Measurements from ENCODE around the gene GPR45. TPM values are rescaled to one million over a fixed set of nuclear protein-coding genes. Genes with fewer than 3 reads are reported as not detected.

The GPR45 gene
- total RNA-seq, 1 experiment from 2014 or later: not detected

DNA sequence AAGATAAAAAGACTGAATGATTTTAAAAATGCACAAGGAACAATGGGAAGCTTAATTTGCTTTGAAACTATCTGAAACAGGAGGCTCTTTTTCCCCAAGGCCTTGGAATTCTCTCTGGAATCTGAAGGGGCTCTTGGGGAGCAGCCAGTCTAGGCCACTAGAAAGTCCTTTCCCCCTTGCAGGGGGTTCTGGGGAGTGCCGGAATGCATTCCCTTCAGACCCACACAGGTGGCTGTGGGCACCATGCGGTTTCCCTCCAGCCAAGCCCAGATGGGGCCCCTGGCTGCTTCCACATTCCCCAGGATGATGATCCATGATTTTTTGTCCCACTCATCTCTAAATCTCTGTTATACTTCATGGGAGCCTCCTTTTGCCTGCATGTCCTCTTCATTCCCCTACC lies 10.7 kb downstream of the GPR45 start:
- no peak for DNase-seq (ENCODE audit: extremely low read depth, low read depth)

DNA sequence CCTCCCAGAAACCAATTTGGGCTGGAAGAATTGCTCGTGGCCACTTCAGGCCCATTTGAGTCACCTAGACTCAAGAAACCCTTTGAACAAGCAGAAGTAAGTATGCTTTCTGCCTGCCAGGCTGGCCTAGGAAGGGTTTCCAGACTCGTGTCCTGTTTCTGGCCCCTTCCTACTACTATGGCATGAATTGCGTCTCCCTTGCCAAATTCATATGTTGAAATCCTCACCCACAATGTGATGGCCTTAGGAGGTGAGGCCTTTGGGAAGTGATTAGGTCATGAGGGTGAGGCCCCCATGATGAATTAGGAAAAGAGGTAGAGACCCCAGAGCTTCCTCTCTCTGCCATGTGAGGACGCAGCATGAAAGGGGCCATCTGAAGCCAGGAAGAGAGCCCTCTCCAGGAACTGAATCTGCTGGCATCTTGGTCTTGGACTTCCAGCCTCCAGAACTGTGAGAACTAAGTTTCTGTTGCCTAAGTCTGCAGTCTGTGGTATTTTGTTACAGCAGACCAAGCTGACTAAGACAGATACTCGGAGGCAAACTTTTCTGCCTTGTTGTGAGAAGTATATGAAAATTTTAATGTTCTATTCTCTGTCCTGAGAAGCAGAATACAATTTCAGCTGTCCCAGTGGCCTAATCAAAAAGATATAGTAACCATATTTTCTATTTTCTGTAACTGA lies 13.1 kb downstream of the GPR45 start:
- DNase-seq (ENCODE audit: extremely low read depth, low read depth): no peak

DNA sequence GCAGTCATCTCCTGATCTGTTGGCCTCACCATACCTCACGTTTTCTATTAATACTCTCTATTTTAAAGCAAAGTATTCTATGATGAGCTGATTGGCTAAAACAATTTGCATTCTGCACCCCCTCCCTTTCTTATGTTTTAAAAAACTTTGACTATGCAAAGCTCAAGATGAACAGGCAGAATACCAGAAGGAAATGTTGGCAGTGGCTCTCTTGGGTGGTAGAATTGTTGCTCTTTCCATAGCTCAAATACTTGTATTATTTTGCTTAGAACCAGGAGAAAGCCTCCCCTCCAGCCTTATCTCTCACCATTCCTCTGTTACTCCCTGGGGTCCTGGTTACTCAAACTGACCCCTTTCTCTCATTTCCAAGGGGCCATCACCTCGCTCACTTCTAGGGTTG lies 14.4 kb downstream of the GPR45 start:
- no peak for DNase-seq (ENCODE audit: extremely low read depth, low read depth)

DNA sequence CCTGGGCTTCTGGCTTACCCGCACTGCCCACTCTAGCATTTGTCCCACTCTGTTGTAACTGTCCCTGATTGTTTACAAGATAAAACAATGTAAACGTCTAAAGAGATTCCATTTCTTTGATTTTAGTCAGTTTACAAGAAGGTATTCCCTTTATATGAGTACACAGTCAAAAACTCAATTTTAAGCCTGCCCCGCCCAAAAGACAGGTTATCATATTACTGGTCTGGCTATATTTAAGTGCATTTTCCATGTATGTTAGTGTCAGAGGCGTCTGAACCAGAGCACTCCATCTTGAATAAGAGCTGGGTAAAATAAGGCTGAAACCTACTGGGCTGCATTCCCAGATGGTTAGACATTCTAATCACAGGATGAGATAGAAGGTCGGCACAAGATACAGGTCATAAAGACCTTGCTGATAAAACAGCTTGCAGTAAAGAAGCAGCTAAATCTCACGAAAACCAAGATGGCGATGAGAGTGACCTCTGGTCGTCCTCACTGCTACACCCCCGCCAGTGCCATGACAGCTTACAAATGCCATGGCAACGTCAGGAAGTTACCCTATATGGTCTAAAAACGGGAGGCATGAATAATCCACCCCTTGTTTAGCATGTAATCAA lies 15.0 kb downstream of the GPR45 start:
- DNase-seq (ENCODE audit: extremely low read depth, low read depth): no peak

DNA sequence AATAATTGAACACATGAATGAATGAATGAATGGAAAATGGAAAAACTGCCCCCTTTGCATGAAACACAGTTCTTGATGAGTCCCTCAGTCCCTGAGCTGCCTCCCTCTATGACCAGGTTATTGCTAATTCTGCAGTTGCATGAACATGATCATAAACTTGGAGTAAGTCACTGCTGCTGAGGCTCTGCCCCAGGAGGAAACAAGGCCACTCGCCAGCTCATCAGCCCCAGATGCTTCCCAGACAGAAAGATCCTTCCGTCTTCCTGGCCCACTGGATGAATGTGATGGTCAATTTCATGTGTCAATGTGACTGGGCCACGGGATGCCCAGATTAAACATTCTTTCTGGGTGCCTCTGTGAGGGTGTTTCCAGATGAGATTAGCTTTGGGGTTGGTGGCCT lies 16.4 kb downstream of the GPR45 start:
- DNase-seq (ENCODE audit: extremely low read depth, low read depth): no peak

DNA sequence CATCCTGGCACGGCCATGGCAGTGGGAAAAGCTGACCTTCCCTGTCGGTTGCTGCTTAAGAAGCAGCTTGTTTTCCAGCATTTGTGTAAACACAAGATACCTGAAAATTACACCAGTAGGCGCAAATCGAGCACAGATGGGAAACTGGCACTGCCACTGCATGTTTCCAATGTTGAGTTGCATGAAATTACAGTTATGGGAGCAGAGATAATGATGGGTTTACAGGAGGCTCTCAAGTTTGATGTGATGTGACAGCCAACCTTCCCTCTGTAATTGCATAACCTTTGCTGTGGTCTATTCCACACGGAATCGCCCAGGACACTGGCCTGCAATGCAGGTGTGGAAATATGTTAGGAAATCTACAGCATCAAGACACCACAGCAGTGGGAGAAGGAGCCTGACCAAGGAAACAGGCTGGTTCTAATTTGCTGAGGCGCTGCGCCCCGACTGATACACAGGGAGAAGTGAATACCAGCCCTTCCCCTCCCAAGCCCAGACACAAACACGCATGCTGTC lies 17.4 kb downstream of the GPR45 start:
- DNase-seq (ENCODE audit: extremely low read depth, low read depth): no peak

DNA sequence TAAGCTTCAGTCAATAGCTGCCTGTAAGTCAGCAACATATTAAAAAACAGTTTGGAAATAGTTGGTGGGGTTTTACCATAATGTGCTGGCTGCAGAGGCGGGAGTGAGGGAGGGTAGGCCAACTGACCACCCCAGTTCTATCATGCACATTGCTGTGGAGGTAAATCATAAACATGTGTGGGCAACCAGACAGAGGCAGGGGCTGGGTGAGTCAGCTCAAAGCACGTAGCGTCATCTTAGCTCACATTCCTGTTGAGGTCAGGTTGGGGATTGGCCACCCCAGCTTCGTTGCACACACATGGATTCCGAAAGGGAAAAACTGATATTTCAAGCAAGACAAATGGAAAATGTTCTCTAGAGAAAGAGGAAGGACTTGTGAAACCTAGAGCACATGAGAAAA lies 19.5 kb downstream of the GPR45 start:
- DNase-seq (ENCODE audit: extremely low read depth, low read depth): no peak

DNA sequence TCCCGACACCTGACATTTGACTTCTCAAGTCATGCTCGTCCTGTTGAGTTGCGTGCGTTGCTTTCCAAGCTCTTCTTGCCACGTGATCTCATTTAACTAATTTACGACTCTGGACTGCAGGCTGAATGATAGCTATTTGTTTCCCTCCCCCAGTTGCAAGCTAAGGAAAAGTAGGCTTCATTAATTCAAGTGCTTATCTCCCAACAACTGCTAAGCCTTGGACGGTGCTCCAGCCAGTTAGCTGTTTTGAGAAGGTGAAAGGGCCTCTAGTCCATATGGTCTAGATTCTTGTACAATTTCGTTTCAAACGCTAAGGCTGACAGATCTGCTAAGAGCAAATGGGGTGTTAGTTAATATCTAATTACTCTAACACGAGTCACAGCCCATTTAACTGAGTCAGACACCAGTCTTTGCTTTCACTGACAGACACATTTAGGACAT lies 21.1 kb downstream of the GPR45 start:
- DNase-seq (ENCODE audit: extremely low read depth, low read depth): no peak

DNA sequence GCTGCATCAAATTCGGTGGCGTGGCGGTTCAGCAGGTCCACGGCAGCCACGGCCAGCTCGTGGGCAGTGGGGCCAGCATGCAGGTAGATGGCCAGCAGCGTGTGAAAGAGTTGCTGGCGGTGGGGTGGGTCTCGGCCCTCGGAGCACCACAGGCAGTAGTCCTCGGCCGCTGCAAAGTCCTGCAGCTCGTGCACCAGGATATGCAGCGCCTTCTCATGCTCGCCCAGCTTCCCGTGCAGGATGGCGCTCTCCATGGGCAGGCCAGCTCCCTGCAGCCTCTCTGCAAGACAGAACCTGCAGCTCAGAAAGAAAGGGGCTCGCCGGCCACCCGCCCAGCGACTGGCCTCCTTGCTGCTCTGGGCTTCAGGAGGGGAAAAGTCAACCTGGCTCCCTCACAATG lies 27.9 kb downstream of the GPR45 start:
- DNase-seq (ENCODE audit: extremely low read depth, low read depth): no peak

DNA sequence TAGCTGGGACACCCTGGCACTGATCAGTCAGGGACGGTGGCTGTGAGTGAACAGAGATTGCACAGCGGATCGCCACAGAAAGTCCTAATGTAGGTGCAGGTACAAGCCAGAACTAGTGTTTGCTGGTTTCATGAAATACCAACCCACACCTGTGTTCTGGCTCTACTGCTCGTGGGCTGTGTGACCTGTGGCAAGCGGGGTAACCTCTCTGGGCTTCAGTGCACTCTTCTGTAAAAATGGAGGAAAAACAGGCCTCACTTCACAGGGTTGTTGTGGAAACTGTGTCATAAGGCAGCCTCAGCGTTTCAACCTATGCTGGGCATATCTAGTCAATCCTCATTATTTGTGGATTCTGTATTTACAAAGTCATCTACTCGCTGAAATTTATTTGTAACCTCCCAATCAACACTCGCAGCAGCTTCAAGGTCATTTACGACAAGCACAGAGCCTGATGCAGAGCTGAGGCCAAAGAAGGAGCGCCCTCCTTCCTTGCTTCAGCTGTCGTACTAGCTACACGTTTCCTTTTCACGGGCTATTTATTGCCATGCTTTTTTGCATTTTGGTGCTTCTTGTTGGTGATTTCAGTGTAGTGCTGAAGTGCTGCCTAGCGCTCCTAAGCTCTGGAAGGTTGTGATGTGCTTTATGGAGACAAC lies 30.0 kb downstream of the GPR45 start:
- no peak for DNase-seq (ENCODE audit: extremely low read depth, low read depth)

DNA sequence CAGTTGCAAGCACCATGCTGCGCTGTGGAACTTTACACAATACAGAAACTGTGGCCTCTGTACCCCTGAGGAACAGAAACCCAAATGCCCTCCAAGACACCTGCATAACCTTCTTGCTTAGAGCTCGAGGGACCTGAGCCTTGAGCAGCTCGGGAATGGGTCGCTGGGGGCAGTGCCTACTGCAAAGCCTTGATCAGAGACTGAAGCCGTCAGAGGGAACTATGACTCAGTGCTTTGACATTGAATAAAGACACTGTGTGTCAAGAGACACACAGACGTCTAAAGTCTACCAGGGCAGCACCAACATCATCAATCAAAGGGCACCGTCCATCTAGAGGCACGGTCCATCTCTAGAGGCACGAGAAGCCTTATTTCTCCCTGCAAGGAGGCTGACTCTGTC lies 30.6 kb downstream of the GPR45 start:
- DNase-seq (ENCODE audit: extremely low read depth, low read depth): no peak

DNA sequence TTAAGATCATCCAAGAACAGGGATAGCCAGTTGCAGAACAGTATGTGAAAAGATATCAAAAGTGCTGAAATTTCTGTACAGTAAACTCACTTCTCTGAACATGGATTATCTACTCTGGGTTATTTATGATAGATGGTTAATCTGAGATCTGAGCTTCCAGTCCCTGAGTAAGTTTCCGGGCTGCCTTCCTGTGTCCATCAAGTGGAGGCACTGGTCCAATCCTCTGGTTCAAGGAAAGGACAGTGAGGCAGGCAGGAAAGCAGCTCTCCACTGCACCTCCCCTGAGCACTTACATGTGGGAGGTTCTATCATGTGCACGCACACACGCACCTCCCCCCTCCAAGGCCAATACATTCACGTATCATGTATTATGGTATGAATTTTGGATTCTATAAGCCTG lies 32.5 kb downstream of the GPR45 start:
- DNase-seq (ENCODE audit: extremely low read depth, low read depth): no peak

DNA sequence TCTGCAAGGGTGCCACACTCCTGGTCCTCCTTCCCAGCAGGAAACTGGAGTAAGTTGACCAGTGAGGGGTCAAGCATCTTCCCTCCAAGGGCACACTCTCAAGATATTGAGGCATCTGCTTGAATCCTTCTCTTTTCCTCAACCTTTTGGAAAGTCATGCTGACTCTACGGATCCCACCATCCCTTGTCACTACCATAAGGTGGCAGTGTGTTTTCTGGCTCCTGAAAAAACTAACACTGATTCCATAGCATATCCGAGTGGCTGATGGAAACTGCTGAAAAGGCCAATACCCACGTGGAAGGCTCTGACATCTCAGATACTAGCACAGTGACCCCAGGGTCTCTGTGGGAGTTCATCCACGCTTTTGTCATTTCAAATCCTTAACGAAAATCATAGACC lies 37.1 kb downstream of the GPR45 start:
- DNase-seq (ENCODE audit: extremely low read depth, low read depth): no peak

DNA sequence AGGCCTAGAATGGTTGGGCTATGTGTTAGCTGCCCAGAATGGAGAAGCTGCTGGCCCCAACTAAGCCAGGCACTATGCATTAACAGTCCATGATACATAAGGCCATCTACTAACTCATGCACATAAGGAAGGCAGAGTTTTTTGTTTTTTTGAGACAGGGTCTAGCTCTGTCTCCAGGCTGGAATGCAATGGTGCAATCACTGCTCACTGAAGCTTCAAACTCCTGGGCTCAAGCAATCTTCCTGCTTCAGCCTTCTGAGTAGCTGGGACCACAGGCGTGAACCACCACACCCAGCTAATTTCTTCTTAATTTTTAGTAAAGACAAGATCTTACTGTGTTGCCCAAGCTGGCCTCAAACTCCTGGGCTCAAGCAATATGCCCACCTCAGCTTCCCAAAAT lies 37.6 kb downstream of the GPR45 start:
- DNase-seq (ENCODE audit: extremely low read depth, low read depth): no peak

DNA sequence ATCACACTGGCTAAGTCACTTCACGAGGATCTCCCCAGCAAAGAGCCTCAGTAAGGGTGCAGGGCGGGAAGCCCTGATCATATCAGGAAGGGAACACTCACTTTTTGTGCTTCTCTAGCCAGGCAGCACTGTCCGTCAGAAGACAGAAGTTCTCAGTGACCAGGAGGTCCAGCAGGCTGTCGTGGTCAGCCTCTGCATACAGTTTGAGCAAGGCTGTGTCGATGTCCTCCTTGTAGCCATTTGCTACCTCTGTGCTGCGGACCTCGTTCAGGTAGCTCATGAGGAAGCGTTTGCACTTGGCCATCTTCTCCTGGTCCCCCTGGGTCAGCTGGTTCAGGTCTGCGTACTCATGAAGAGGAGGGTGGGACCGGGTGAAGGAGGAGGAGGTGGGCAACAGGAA lies 38.7 kb downstream of the GPR45 start:
- DNase-seq (ENCODE audit: extremely low read depth, low read depth): no peak

DNA sequence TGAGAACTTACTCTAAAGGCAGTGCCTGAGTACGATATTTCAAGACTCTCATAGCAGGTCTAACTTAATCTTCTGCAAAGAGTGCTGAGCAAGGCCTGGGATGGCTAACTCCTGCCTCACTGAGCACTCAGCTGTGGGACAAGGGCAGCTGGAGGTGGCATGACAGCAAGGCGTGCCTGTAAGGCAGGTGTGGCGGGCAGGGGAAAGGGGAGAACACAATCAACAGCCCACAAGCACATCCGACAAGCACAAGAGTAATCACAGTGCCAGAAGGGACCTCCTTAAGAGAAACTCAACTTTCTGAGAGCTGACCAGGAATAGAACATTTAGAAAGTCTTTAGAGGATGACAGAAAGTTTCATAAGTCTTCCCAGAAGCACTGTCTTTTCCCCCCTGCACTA lies 42.0 kb downstream of the GPR45 start:
- DNase-seq (ENCODE audit: extremely low read depth, low read depth): no peak

DNA sequence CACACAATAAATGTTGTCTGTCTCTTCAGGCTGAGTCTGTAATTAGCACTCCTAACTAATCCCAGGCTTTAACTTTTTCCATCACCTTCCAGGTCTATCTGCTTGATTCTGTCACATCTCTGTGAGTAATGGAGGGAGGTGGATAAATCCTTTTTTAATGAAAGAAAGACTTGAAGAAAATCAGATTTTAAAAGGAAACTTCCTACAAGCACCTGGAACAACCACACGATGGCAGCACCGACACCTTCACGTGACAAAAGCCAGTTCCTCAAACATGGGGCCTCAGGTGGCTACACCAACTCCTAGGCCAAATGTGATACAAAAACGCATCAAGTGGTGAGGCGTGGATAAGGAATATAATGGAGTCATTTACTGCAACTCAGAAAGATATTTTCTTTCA lies 46.1 kb downstream of the GPR45 start:
- DNase-seq (ENCODE audit: extremely low read depth, low read depth): peak; percentile 26

DNA sequence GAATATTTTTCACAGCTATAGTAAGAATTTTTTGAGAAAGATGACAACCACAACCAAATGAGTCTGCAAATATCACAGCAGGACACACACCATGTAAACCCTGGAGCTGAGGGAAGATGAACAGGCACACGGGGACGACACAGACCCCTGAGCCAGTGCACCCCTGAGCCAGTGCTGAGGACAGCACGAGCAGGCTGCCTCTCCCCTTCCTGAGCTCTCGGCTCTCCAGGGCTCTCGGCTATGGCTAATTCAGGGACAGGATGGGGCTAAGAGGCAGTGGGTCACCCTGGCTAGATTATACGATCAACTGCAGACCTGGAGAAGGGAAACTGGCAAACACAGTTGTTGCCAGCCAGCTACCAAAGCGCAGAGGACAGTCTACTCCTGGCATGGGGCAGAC lies 46.6 kb downstream of the GPR45 start:
- no peak for DNase-seq (ENCODE audit: extremely low read depth, low read depth)

DNA sequence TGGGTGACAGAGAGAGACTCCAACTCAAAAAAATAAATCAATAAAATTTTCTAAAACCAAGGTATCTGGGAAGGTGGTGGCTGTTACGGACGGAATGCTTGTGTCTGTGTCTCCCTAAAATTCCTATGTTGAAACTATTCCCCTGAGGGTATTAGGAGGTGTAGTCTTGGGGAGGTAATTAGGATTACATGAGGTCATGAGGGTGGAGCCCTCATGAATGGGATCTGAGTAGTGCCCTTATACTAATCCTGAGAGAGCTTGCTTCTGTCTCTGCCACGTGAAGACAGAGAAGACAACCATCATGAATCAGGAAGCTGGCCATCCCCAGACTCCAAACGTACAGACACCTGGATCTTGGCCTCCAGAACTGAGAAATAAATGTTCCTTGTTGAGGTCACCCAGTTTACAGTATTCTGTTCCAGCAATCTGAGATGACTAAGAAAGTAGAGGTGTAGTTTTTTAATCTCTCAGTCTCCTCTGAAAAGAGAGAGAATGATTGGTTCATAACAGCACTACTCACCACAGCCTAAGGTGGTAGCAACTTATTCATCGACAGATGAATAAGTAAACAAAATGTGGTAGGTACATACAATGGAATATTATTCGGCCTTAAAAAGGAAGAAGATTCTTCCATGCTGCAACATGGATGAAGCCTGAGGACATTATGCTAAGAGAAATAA lies 49.6 kb downstream of the GPR45 start:
- no peak for DNase-seq (ENCODE audit: extremely low read depth, low read depth)

DNA sequence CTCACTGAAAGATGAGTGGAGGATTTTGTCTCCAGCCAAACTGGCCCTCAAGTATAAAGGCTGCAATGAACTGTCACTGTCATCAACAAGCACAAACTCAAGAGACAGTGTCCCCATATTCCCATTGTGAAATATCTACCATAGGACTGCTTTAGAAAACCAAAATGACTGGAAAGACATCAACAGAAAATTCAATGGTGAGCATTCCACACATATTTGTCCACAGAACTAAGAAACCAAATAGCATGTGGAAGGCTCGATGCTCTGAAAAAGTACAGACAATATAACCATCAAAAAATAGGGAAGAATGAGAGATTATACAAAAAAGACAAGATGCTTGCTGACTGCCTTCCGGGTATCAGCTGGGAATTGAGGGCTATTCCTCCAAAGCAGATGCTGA lies 50.4 kb downstream of the GPR45 start:
- no peak for DNase-seq (ENCODE audit: extremely low read depth, low read depth)
